SK-N-SH (cell line): ENCODE results near the gene FOXK2. TPM values are rescaled to one million over a fixed set of nuclear protein-coding genes. Genes with fewer than 3 reads are reported as not detected.

Source experiments
- CTCF ChIA-PET: fragments of 300-600, 350-600 bp; formaldehyde crosslinking; extraction: SDS; loops from one replicate; lab custom pipeline; 2021; lab: Yijun Ruan, JAX
- POLR2A ChIA-PET: fragments of 350-600 bp; sonication (Branson Sonifier 250); formaldehyde crosslinking; extraction: SDS; loops from one replicate; lab custom pipeline; 2020; ENCODE audit warnings: antibody characterized with exemption, inconsistent platforms; lab: Yijun Ruan, JAX
- DNase-seq: peaks from one replicate; pipeline ENCODE4 v3.0.0; 2012
- H2AFZ ChIP-seq: fragments of 200-600 bp; sonication (generic); 2 replicates; pipeline ENCODE4 v1.8.1; 2016; ENCODE audit warnings: antibody characterized with exemption, mild to moderate bottlenecking, low read depth
- H3F3A ChIP-seq: fragments of 200-600 bp; sonication (generic); replicated peaks from 2 replicates; pipeline ENCODE3; 2016; ENCODE audit warnings: antibody characterized with exemption, mild to moderate bottlenecking; ENCODE audit not compliant: insufficient read depth
- H3K27ac ChIP-seq, 2 experiments: fragments of 200-500 bp in 1 of 2; fragments of 200-600 bp in 1 of 2; sonication (Bioruptor generic) in 1 of 2; sonication (generic), shearing (Covaris generic) in 1 of 2; 2 replicates each; pipeline versions ENCODE4 v1.5.1 to v1.6.1; 2014 to 2016; ENCODE audit warnings: low read depth in 2 of 2, inconsistent platforms in 1 of 2, low read length in 1 of 2, mild to moderate bottlenecking in 1 of 2, mixed read lengths in 1 of 2
- H3K27me3 ChIP-seq: fragments of 200-600 bp; sonication (generic), shearing (Covaris generic); 2 replicates; pipeline ENCODE4 v1.6.1; 2016; ENCODE audit warnings: mixed run types; ENCODE audit not compliant: insufficient read depth
- H3K36me3 ChIP-seq, 2 experiments: fragments of 200-500 bp in 1 of 2; fragments of 200-600 bp in 1 of 2; sonication (Bioruptor generic) in 1 of 2; sonication (generic) in 1 of 2; replicated peaks in 1 of 2; 2 replicates each; pipeline versions ENCODE3 to v1.5.1; 2014 to 2016; ENCODE audit warnings: low read length in 1 of 2, mild to moderate bottlenecking in 1 of 2; ENCODE audit not compliant: insufficient read depth in 2 of 2, control insufficient read depth in 1 of 2
- H3K4me1 ChIP-seq, 2 experiments: fragments of 200-500 bp in 1 of 2; fragments of 200-600 bp in 1 of 2; sonication (Bioruptor generic) in 1 of 2; sonication (generic), shearing (Covaris generic) in 1 of 2; 2 replicates each; pipeline versions ENCODE4 v1.5.1 to v1.6.1; 2014 to 2016; ENCODE audit warnings: low read depth in 1 of 2, low read length in 1 of 2, mixed run types in 1 of 2; ENCODE audit not compliant: insufficient read depth in 2 of 2, control insufficient read depth in 1 of 2
- H3K4me2 ChIP-seq: fragments of 200-600 bp; sonication (generic), shearing (Covaris generic); 2 replicates; pipeline ENCODE4 v1.6.1; 2017; ENCODE audit warnings: mixed run types
- H3K4me3 ChIP-seq, 2 experiments: fragments of 200-500 bp in 1 of 2; fragments of 200-600 bp in 1 of 2; sonication (Bioruptor generic) in 1 of 2; sonication (generic), shearing (Covaris generic) in 1 of 2; 2 replicates each; pipeline versions ENCODE4 v1.5.1 to v1.8.1; 2014 to 2016; ENCODE audit warnings: low read depth in 2 of 2, inconsistent platforms in 1 of 2, low read length in 1 of 2, mild to moderate bottlenecking in 1 of 2, mixed read lengths in 1 of 2, moderate library complexity in 1 of 2
- H3K79me2 ChIP-seq: fragments of 200-600 bp; sonication (generic); 2 replicates; pipeline ENCODE4 v1.8.1; 2017; ENCODE audit warnings: mild to moderate bottlenecking; ENCODE audit not compliant: insufficient read depth
- H3K9ac ChIP-seq: fragments of 200-600 bp; sonication (generic); 2 replicates; pipeline ENCODE4 v1.6.1; 2017; ENCODE audit warnings: mixed run types
- H3K9me2 ChIP-seq: fragments of 200-600 bp; sonication (generic); 2 replicates; pipeline ENCODE4 v1.6.1; 2017; ENCODE audit warnings: mixed run types
- H3K9me3 ChIP-seq: fragments of 200-600 bp; sonication (generic); 2 replicates; pipeline ENCODE4 v1.6.1; 2017; ENCODE audit warnings: mixed run types, mild to moderate bottlenecking, moderate library complexity
- H4K20me1 ChIP-seq: fragments of 200-600 bp; sonication (generic); 2 replicates; pipeline ENCODE4 v1.6.1; 2017; ENCODE audit warnings: mild to moderate bottlenecking, mixed run types; ENCODE audit not compliant: insufficient read depth
- EZH2phosphoT487 ChIP-seq: fragments of 200-600 bp; sonication (generic); IDR thresholded peaks from 2 replicates; pipeline ENCODE4 v1.6.1; 2017; ENCODE audit warnings: low read depth, mixed run types, mild to moderate bottlenecking, antibody characterized with exemption, moderate library complexity, borderline replicate concordance
- FOSL2 ChIP-seq: IDR thresholded peaks from 2 replicates; pipeline ENCODE4 v1.4.0; 2012; ENCODE audit warnings: low read depth, mild to moderate bottlenecking, moderate library complexity, borderline replicate concordance
- GABPA ChIP-seq: IDR thresholded peaks from 2 replicates; pipeline ENCODE4 v1.4.0; 2012; ENCODE audit warnings: low read depth, mild to moderate bottlenecking
- GATA2 ChIP-seq: sonication (generic); formaldehyde crosslinking; IDR thresholded peaks from 2 replicates; pipeline ENCODE4 v1.5.0; 2020; ENCODE audit warnings: mild to moderate bottlenecking, missing genetic modification reagents
- POLR2AphosphoS5 ChIP-seq: IDR thresholded peaks from 2 replicates; pipeline ENCODE4 v1.6.1; 2012; ENCODE audit warnings: low read depth, low read length
- RAD21 ChIP-seq: IDR thresholded peaks from 2 replicates; pipeline ENCODE4 v1.6.1; 2012; ENCODE audit warnings: mild to moderate bottlenecking, low read length
- RCOR1 ChIP-seq: fragments of 150-350 bp; IDR thresholded peaks from 2 replicates; pipeline ENCODE4 v1.6.1; 2017; ENCODE audit warnings: antibody characterized with exemption, low read length
- RFX5 ChIP-seq: IDR thresholded peaks from 2 replicates; pipeline ENCODE4 v1.6.1; 2012; ENCODE audit warnings: mild to moderate bottlenecking, improper control_type of control experiment, low read length
- RXRA ChIP-seq: IDR thresholded peaks from 2 replicates; pipeline ENCODE4 v1.4.0; 2012; ENCODE audit warnings: low read depth, mild to moderate bottlenecking, borderline replicate concordance
- TAF1 ChIP-seq: IDR thresholded peaks from 2 replicates; pipeline ENCODE4 v1.6.1; 2012; ENCODE audit warnings: low read depth, mild to moderate bottlenecking, low read length, moderate library complexity, borderline replicate concordance
- TEAD4 ChIP-seq: IDR thresholded peaks from 2 replicates; pipeline ENCODE4 v1.4.0; 2012; ENCODE audit warnings: mild to moderate bottlenecking, borderline replicate concordance; ENCODE audit not compliant: insufficient read depth
- YY1 ChIP-seq: IDR thresholded peaks from 2 replicates; pipeline ENCODE4 v1.4.0; 2012; ENCODE audit warnings: low read depth, mild to moderate bottlenecking
- WGBS: methylation state at CpG from one replicate; pipeline ENCODE4 v1.1.6; 2017; ENCODE audit warnings: low lambda C conversion rate; 5-methylcytosine and 5-hydroxymethylcytosine counted together
- polyA plus RNA-seq, 3 experiments: library from polyadenylated mRNA; depleted of rRNA; stranded (reverse); fragments of >200 nt; gene quantifications; 2 replicates each; pipeline ENCODE4 v1.2.3, GENCODE V29; 2012
- TF ChIP-seq, protein P1 (sequence below): fragments of 150-350 bp; IDR thresholded peaks from 2 replicates; pipeline ENCODE4 v1.6.1; 2016; ENCODE audit warnings: mild to moderate bottlenecking, low read depth, low read length
- TF ChIP-seq, protein P2 (sequence below): fragments of 200-600 bp; sonication (generic); IDR thresholded peaks from 2 replicates; pipeline ENCODE4 v1.6.1; 2017; ENCODE audit warnings: antibody characterized with exemption, mild to moderate bottlenecking, moderate library complexity
- TF ChIP-seq, protein P3 (sequence below): IDR thresholded peaks from 2 replicates; pipeline ENCODE4 v1.4.0; 2012; ENCODE audit warnings: low read depth
- TF ChIP-seq, protein P4 (sequence below): IDR thresholded peaks from 2 replicates; pipeline ENCODE4 v1.6.1; 2012; ENCODE audit warnings: mild to moderate bottlenecking, low read depth, low read length, moderate library complexity
- TF ChIP-seq, protein P5 (sequence below): fragments of 150-350 bp; IDR thresholded peaks from 2 replicates; pipeline ENCODE4 v1.6.1; 2017; ENCODE audit warnings: antibody characterized with exemption, low read length, low read depth, borderline replicate concordance

The FOXK2 gene
- polyA plus RNA-seq, 1 of the 3 experiments (the other 2 are of a cell fraction), result 36.4 TPM

DNA sequence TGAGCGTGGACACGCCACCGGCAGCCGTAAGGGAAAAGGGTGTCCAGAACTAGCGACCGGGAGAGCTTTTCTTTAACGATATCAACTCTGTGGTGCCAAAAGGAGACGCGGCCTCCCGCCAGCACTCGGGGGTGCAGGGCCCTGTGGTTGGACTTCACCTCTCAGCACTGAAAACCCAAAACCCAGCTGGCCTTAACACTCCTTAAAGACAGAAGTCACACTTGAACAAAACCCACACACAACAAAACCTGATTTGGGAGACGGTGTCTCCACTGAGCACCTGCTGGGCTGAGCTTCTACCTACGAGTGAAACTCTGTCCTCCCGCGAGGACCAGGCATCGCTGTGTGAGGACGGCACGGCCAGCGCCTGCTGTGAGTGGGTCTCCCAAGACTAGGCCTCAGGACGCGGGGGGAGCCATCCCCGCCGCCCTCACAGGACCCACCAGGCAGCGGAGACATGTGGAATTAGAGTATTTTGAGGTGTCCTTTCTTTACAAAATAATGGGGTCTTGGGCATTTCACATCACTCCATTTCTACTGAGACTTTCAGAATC lies 82.0 kb downstream of the FOXK2 start:
- WGBS, result 97% methylated on average over 24 of the region's 24 CpGs
- no peak overlapping the region for H3K9ac ChIP-seq
- TF ChIP-seq TAF1, result no peak
- TF ChIP-seq, protein P1, sequence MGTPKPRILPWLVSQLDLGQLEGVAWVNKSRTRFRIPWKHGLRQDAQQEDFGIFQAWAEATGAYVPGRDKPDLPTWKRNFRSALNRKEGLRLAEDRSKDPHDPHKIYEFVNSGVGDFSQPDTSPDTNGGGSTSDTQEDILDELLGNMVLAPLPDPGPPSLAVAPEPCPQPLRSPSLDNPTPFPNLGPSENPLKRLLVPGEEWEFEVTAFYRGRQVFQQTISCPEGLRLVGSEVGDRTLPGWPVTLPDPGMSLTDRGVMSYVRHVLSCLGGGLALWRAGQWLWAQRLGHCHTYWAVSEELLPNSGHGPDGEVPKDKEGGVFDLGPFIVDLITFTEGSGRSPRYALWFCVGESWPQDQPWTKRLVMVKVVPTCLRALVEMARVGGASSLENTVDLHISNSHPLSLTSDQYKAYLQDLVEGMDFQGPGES, result no peak
- no peak for TF ChIP-seq GATA2 (CRISPR knock-in tag)
- no peak for TF ChIP-seq RAD21
- no peak for TF ChIP-seq RCOR1
- no peaks in the 10 kb centered on the region for H3K9me3 ChIP-seq
- H3F3A ChIP-seq, result peaks cover 13% of the 10 kb centered on the region
- no peaks in the 10 kb centered on the region for H3K27me3 ChIP-seq
- no peak overlapping the region for H3K27ac ChIP-seq
- no peak overlapping the region for H2AFZ ChIP-seq
- H3K4me1 ChIP-seq, result no peaks in the 10 kb centered on the region; a peak in 1 of 4 replicates
- H3K4me2 ChIP-seq, result no peak overlapping the region
- DNase-seq, result peak; percentile 34
- POLR2A ChIA-PET, result no interaction called here
- peaks cover 18% of the 10 kb centered on the region for H3K79me2 ChIP-seq
- H4K20me1 ChIP-seq, result no peaks in the 10 kb centered on the region
- peaks cover 55 to 75% of the 10 kb centered on the region in 2 experiments for H3K36me3 ChIP-seq
- no peak overlapping the region for H3K4me3 ChIP-seq
- H3K9me2 ChIP-seq, result no peaks in the 10 kb centered on the region
- CTCF ChIA-PET, result interaction anchor here (1.0 to 1.5 kb wide), 2 partner anchors 10 to 20 kb away, joined by 3 to 4 read pairs; no protein-coding TSS in a partner anchor

DNA sequence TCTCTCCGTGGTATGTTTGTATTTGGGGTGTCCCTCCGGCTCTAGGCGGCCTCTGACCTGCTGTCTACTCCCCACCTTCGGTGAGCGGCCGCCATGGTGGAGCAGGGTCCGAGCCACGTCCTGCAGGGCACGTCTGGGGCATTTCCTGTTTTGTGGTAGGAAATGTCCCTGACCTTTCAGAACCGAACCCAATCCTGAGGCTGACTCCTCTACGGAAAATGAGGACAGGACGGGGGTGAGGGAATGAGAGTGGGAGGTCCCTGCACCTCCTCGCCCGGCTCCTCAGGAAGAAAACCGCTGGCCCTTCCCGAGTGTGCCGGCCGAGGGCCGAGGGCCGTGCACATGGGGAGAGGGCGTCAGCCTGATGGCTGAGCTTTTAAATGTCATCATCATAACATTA lies 83.0 kb downstream of the FOXK2 start:
- no peak overlapping the region for H3K9ac ChIP-seq
- no peaks in the 10 kb centered on the region for H3K27me3 ChIP-seq
- H4K20me1 ChIP-seq, result no peaks in the 10 kb centered on the region
- peaks cover 18% of the 10 kb centered on the region for H3K79me2 ChIP-seq
- H3F3A ChIP-seq, result peaks cover 13% of the 10 kb centered on the region
- H3K9me3 ChIP-seq, result no peaks in the 10 kb centered on the region
- no peaks in the 10 kb centered on the region for H3K9me2 ChIP-seq
- H3K4me3 ChIP-seq, result no peak overlapping the region
- H3K27ac ChIP-seq, result no peak overlapping the region
- 92% methylated on average over 21 of the region's 21 CpGs for WGBS
- POLR2A ChIA-PET, result no interaction called here
- H3K4me1 ChIP-seq, result no peaks in the 10 kb centered on the region; a peak in 1 of 4 replicates
- peak; percentile 39 for DNase-seq
- CTCF ChIA-PET, result interaction anchor here (0.6 to 1.5 kb wide), 2 partner anchors 9 to 17 kb away, joined by 3 to 4 read pairs; no protein-coding TSS in a partner anchor
- no peak for TF ChIP-seq RFX5
- TF ChIP-seq TEAD4, result no peak
- no peak for TF ChIP-seq YY1
- TF ChIP-seq RAD21, result no peak
- TF ChIP-seq, protein P2, sequence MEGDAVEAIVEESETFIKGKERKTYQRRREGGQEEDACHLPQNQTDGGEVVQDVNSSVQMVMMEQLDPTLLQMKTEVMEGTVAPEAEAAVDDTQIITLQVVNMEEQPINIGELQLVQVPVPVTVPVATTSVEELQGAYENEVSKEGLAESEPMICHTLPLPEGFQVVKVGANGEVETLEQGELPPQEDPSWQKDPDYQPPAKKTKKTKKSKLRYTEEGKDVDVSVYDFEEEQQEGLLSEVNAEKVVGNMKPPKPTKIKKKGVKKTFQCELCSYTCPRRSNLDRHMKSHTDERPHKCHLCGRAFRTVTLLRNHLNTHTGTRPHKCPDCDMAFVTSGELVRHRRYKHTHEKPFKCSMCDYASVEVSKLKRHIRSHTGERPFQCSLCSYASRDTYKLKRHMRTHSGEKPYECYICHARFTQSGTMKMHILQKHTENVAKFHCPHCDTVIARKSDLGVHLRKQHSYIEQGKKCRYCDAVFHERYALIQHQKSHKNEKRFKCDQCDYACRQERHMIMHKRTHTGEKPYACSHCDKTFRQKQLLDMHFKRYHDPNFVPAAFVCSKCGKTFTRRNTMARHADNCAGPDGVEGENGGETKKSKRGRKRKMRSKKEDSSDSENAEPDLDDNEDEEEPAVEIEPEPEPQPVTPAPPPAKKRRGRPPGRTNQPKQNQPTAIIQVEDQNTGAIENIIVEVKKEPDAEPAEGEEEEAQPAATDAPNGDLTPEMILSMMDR, result no peak
- TF ChIP-seq, protein P3, sequence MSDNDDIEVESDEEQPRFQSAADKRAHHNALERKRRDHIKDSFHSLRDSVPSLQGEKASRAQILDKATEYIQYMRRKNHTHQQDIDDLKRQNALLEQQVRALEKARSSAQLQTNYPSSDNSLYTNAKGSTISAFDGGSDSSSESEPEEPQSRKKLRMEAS, result no peak
- no peak for TF ChIP-seq POLR2AphosphoS5
- TF ChIP-seq GABPA, result no peak
- TF ChIP-seq EZH2phosphoT487, result no peak
- no peak for TF ChIP-seq RCOR1
- no peak for TF ChIP-seq RXRA
- TF ChIP-seq FOSL2, result no peak
- TF ChIP-seq, protein P4, sequence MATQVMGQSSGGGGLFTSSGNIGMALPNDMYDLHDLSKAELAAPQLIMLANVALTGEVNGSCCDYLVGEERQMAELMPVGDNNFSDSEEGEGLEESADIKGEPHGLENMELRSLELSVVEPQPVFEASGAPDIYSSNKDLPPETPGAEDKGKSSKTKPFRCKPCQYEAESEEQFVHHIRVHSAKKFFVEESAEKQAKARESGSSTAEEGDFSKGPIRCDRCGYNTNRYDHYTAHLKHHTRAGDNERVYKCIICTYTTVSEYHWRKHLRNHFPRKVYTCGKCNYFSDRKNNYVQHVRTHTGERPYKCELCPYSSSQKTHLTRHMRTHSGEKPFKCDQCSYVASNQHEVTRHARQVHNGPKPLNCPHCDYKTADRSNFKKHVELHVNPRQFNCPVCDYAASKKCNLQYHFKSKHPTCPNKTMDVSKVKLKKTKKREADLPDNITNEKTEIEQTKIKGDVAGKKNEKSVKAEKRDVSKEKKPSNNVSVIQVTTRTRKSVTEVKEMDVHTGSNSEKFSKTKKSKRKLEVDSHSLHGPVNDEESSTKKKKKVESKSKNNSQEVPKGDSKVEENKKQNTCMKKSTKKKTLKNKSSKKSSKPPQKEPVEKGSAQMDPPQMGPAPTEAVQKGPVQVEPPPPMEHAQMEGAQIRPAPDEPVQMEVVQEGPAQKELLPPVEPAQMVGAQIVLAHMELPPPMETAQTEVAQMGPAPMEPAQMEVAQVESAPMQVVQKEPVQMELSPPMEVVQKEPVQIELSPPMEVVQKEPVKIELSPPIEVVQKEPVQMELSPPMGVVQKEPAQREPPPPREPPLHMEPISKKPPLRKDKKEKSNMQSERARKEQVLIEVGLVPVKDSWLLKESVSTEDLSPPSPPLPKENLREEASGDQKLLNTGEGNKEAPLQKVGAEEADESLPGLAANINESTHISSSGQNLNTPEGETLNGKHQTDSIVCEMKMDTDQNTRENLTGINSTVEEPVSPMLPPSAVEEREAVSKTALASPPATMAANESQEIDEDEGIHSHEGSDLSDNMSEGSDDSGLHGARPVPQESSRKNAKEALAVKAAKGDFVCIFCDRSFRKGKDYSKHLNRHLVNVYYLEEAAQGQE, result no peak
- TF ChIP-seq, protein P5, sequence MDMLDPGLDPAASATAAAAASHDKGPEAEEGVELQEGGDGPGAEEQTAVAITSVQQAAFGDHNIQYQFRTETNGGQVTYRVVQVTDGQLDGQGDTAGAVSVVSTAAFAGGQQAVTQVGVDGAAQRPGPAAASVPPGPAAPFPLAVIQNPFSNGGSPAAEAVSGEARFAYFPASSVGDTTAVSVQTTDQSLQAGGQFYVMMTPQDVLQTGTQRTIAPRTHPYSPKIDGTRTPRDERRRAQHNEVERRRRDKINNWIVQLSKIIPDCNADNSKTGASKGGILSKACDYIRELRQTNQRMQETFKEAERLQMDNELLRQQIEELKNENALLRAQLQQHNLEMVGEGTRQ, result no peak
- peaks cover 50 to 68% of the 10 kb centered on the region in 2 experiments for H3K36me3 ChIP-seq
- H2AFZ ChIP-seq, result no peak overlapping the region
- no peak overlapping the region for H3K4me2 ChIP-seq
